PFSK-1 (cell line): ENCODE results near the gene LIMK1.

ENCODE experiments used
- FOXP2 ChIP-seq: optimal IDR thresholded peaks from 2 replicates; pipeline ENCODE3; 2011; ENCODE audit warnings: borderline replicate concordance, control low read depth, inconsistent platforms; ENCODE audit not compliant: insufficient read depth; ENCODE audit errors: extremely low read length, extremely low read depth
- POLR2AphosphoS5 ChIP-seq: IDR thresholded peaks from 2 replicates; pipeline ENCODE4 v1.6.1; 2012; ENCODE audit warnings: low read depth, mild to moderate bottlenecking, control low read depth, low read length, moderate library complexity
- SIN3A ChIP-seq: IDR thresholded peaks from 2 replicates; pipeline ENCODE4 v1.6.1; 2012; ENCODE audit warnings: mild to moderate bottlenecking, low read length, moderate library complexity, borderline replicate concordance; ENCODE audit not compliant: insufficient read depth

GRCh38 chr7:74115326-74115725, 31.7 kb downstream of the LIMK1 start:
- TF ChIP-seq FOXP2 = no peak
- TF ChIP-seq POLR2AphosphoS5 = no peak
- no peak for TF ChIP-seq SIN3A
